Activated naive CD8-positive, alpha-beta T cell treated with anti-CD3 and anti-CD28 coated beads, Interleukin-2, amount 50 U/mL, for 16 hours (primary cell): Measurements from ENCODE around the gene MEIOSIN.
"Not testable (repeated sequence)": the region's sequence is repeated elsewhere in the genome, so short reads cannot be mapped to it uniquely, and the experiment has no call there.

Source experiments
- DNase-seq: peaks from one replicate; pipeline ENCODE4 v3.0.0-alpha.2; 2020; ENCODE audit warnings: low read depth, low spot score

The MEIOSIN gene

GRCh38 chr19:45717983-45718650, 15.1 kb upstream of the MEIOSIN start:
- DNase-seq: no peak

- not testable (repeated sequence) for DNase-seq
Measured at GRCh38 chr19:45720065-45720464, 13.2 kb upstream of the MEIOSIN start.

GRCh38 chr19:45728683-45729082, 4.6 kb upstream of the MEIOSIN start:
- DNase-seq: not testable (repeated sequence)

GRCh38 chr19:45729800-45730290, 3.4 kb upstream of the MEIOSIN start:
- no peak for DNase-seq

- DNase-seq: peak; percentile 83
Measured at GRCh38 chr19:45730368-45731288, 2.6 kb upstream of the MEIOSIN start, which contains the start of gene FBXO46. Gene FBXO46 (minus strand): TSS chr19:45730896. CDS start chr19:45713495, 17,401 bp downstream.

GRCh38 chr19:45739498-45740439, 6.5 kb downstream of the MEIOSIN start:
- DNase-seq: no peak

- no peak for DNase-seq
Measured at GRCh38 chr19:45742969-45743368, 9.7 kb downstream of the MEIOSIN start.

- no peak for DNase-seq
Measured at GRCh38 chr19:45745606-45746005, 12.4 kb downstream of the MEIOSIN start.

- no peak for DNase-seq
Measured at GRCh38 chr19:45746866-45747265, 13.6 kb downstream of the MEIOSIN start.

- no peak for DNase-seq
Measured at GRCh38 chr19:45747513-45747912, 14.3 kb downstream of the MEIOSIN start.

GRCh38 chr19:45751483-45751882, 18.2 kb downstream of the MEIOSIN start:
- DNase-seq: not testable (repeated sequence)

GRCh38 chr19:45752639-45753038, 19.4 kb downstream of the MEIOSIN start:
- DNase-seq: no peak

- no peak for DNase-seq
Measured at GRCh38 chr19:45753548-45753947, 20.3 kb downstream of the MEIOSIN start.

- DNase-seq: no peak
Measured at GRCh38 chr19:45754323-45754722, 21.1 kb downstream of the MEIOSIN start.

GRCh38 chr19:45757695-45758094, 24.5 kb downstream of the MEIOSIN start:
- DNase-seq: no peak

- DNase-seq: no peak
Measured at GRCh38 chr19:45758921-45759320, 25.7 kb downstream of the MEIOSIN start.

GRCh38 chr19:45761714-45762113, 28.5 kb downstream of the MEIOSIN start:
- DNase-seq: no peak

GRCh38 chr19:45762870-45763631, 29.8 kb downstream of the MEIOSIN start:
- DNase-seq: no peak

GRCh38 chr19:45763691-45764294, 30.6 kb downstream of the MEIOSIN start:
- DNase-seq: no peak

GRCh38 chr19:45764475-45764874, 31.2 kb downstream of the MEIOSIN start:
- no peak for DNase-seq
